ENCODE results near the gene CBLB. TPM values are rescaled to one million over a fixed set of nuclear protein-coding genes. Genes with fewer than 3 reads are reported as not detected.

The CBLB gene
- total and polyA plus RNA-seq, 7 donors = 4.2 to 18.2 (median 12.1) TPM

DNA sequence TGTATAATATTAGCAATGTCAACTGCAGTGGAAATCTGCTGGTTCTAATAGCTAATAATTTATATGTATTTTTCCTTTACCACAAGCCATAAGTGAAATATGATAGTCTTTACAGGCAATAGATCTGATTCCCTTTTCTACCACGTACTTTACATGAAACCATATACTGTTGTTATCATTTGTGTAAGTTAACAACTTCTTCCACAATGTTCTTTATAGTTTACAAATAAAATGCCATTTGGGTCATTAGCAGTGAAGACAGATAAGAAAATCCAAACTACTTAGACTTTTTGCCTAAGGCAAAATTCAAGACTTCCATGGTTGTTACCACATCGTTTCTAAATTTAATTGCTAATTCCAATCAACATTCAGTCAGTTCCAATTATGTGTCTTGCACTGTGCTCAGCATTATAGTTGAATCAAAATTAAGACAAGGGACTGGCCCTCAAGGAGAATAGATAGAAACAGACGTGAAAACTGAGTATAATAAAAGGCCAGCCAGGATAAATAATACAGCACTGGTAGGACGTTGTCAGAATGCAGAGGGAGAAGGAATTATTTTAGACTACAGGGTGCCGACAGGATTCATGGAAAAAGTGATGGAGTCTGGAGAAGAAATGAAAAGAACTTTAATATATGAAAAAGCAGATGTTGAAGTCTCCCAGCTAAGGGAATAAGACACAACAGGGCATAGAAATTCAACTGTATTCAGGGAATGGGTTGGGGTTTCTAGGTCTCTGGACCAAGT lies 252.3 kb downstream of the CBLB start:
- H3K4me1 ChIP-seq = no peaks in the 10 kb centered on the region
- DNase-seq = no peak
- H3K36me3 ChIP-seq (ENCODE audit: insufficient read depth in 1 of 2, low read depth in 1 of 2) = no peaks in the 10 kb centered on the region
- no peak for ATAC-seq
- H3K9me3 ChIP-seq = no peaks in the 10 kb centered on the region
- TF ChIP-seq, protein P1, sequence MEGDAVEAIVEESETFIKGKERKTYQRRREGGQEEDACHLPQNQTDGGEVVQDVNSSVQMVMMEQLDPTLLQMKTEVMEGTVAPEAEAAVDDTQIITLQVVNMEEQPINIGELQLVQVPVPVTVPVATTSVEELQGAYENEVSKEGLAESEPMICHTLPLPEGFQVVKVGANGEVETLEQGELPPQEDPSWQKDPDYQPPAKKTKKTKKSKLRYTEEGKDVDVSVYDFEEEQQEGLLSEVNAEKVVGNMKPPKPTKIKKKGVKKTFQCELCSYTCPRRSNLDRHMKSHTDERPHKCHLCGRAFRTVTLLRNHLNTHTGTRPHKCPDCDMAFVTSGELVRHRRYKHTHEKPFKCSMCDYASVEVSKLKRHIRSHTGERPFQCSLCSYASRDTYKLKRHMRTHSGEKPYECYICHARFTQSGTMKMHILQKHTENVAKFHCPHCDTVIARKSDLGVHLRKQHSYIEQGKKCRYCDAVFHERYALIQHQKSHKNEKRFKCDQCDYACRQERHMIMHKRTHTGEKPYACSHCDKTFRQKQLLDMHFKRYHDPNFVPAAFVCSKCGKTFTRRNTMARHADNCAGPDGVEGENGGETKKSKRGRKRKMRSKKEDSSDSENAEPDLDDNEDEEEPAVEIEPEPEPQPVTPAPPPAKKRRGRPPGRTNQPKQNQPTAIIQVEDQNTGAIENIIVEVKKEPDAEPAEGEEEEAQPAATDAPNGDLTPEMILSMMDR (IDR thresholded peaks at IDR 0.05) = no peak
- WGBS, 3 donors = 41 to 56% (median 45%) methylated on average over 5 of the region's 5 CpGs
- no peak overlapping the region for H3K27ac ChIP-seq
- no peak overlapping the region for H3K4me3 ChIP-seq
- H3K27me3 ChIP-seq (ENCODE audit: insufficient read depth in 3 of 3, low read length in 2 of 3) = no peaks in the 10 kb centered on the region
- intact Hi-C loops (cut with DNase I) = no loop called here

- ATAC-seq (no peak), DNase-seq (no peak)
- no peaks in the 10 kb centered on the region for H3K36me3 ChIP-seq (ENCODE audit: insufficient read depth in 1 of 2, low read depth in 1 of 2)
- H3K4me3 ChIP-seq = no peak overlapping the region
- H3K9me3 ChIP-seq = no peaks in the 10 kb centered on the region
- no peaks in the 10 kb centered on the region for H3K4me1 ChIP-seq
- intact Hi-C loops (cut with DNase I) = no loop called here
- no peak overlapping the region for H3K27ac ChIP-seq
- TF ChIP-seq, protein P1 (IDR thresholded peaks at IDR 0.05) = no peak
- 84 to 90% (median 86%) methylated on average over 3 of the region's 3 CpGs for WGBS, 3 donors
- no peaks in the 10 kb centered on the region for H3K27me3 ChIP-seq (ENCODE audit: insufficient read depth in 3 of 3, low read length in 2 of 3)
Observed at GRCh38 chr3:105615814-105616213, 253.0 kb downstream of the CBLB start.

- intact Hi-C loops (cut with DNase I) = no loop called here
- TF ChIP-seq, protein P1 (IDR thresholded peaks at IDR 0.05) = no peak
- ATAC-seq (no peak), DNase-seq (no peak)
- Histone ChIP-seq H3K4me1 (no peaks in the 10 kb centered on the region), H3K27ac (no peak overlapping the region), H3K4me3 (no peak overlapping the region), H3K27me3 (ENCODE audit: insufficient read depth in 3 of 3, low read length in 2 of 3) (no peaks in the 10 kb centered on the region), H3K36me3 (ENCODE audit: insufficient read depth in 1 of 2, low read depth in 1 of 2) (no peaks in the 10 kb centered on the region), H3K9me3 (no peaks in the 10 kb centered on the region)
Observed at GRCh38 chr3:105614288-105615030, 254.4 kb downstream of the CBLB start.

DNA sequence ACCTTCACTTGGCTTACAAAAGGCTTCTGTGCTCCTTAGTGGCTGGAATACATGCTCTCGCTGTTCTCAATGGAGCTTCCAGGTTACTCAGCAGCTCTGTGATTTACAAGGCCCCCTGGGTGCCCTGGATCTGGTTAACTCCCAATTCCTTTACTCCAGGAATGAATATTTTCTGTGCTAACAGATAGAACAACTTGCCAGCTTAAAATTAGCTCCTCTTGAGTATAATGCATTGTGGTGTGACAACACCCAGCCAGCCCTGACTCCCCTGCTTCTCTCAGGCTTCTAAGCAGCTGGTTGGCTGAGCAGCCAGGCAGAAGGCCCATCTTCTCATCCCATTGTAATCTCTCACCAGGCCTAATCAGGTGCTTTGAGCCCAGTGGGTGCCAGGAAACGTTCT lies 255.7 kb downstream of the CBLB start:
- TF ChIP-seq, protein P1 (IDR thresholded peaks at IDR 0.05) = no peak
- 27 to 51% (median 39%) methylated on average over 2 of the region's 2 CpGs for WGBS, 3 donors
- Histone ChIP-seq H3K4me1 (no peaks in the 10 kb centered on the region), H3K27ac (no peak overlapping the region), H3K9me3 (no peaks in the 10 kb centered on the region), H3K4me3 (no peak overlapping the region), H3K27me3 (ENCODE audit: insufficient read depth in 3 of 3, low read length in 2 of 3) (no peaks in the 10 kb centered on the region), H3K36me3 (ENCODE audit: insufficient read depth in 1 of 2, low read depth in 1 of 2) (no peaks in the 10 kb centered on the region)
- intact Hi-C loops (cut with DNase I) = no loop called here
- ATAC-seq (no peak), DNase-seq (no peak)

All from psoas muscle (tissue), 8 donors.